MM.1S (cell line): ENCODE data around the gene BUD23.

Source experiments
- EZH2 ChIP-seq: fragments of 300-600 bp; sonication (generic); optimal IDR thresholded peaks from 2 replicates; pipeline ENCODE3; 2017; ENCODE audit warnings: low read depth, mild to moderate bottlenecking, antibody characterized with exemption, low read length, mixed read lengths
- TF ChIP-seq, protein P1 (sequence below): fragments of 300-600 bp; sonication (generic); IDR thresholded peaks from 2 replicates; pipeline ENCODE4 v1.5.1; 2016; ENCODE audit warnings: antibody characterized with exemption, low read length, mixed read lengths

DNA sequence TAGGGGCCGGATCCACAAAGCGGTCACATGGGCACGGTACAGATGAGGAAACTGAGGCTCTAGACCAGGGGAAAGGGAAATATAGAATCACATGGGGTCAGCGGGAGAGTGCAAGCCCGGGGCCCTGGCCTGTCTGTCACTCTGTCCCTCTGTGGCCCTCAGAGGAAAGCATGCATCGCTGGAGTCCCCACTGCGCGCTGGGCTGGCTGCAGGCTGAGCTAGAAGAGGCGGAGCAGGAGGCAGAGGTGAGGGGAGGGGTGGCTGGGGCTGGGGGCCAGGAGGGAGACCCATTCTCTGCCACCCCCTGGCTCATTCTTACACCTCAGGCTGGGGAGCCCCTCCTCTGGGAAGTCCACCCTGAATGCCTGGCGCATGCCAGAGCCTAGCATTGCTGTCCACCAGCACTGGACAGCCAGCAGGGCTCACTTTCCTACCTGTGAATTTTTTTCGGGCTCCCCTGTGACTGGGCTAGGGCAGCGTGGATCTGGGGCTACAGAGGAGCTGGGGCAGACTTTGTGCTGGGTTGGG is 13.5 kb upstream of the BUD23 start:
- TF ChIP-seq, protein P1, sequence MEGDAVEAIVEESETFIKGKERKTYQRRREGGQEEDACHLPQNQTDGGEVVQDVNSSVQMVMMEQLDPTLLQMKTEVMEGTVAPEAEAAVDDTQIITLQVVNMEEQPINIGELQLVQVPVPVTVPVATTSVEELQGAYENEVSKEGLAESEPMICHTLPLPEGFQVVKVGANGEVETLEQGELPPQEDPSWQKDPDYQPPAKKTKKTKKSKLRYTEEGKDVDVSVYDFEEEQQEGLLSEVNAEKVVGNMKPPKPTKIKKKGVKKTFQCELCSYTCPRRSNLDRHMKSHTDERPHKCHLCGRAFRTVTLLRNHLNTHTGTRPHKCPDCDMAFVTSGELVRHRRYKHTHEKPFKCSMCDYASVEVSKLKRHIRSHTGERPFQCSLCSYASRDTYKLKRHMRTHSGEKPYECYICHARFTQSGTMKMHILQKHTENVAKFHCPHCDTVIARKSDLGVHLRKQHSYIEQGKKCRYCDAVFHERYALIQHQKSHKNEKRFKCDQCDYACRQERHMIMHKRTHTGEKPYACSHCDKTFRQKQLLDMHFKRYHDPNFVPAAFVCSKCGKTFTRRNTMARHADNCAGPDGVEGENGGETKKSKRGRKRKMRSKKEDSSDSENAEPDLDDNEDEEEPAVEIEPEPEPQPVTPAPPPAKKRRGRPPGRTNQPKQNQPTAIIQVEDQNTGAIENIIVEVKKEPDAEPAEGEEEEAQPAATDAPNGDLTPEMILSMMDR, result no peak
- no peak for TF ChIP-seq EZH2
